Testis (tissue), 3 donors: ENCODE results near the gene GALNT17. TPM values are rescaled to one million over a fixed set of nuclear protein-coding genes. Genes with fewer than 3 reads are reported as not detected.

ENCODE experiments used
- DNase-seq: peaks from one replicate; pipeline ENCODE4 v3.0.0-alpha.2; 2019
- H3K27ac ChIP-seq, 2 donors: fragments of 200-600 bp; sonication (generic); one replicate each; pipeline ENCODE4 v1.5.1; 2019
- H3K27me3 ChIP-seq: fragments of 200-600 bp; sonication (generic); one replicate; pipeline ENCODE4 v1.5.1; 2019
- H3K36me3 ChIP-seq: fragments of 200-600 bp; sonication (generic); one replicate; pipeline ENCODE4 v1.5.1; 2017; ENCODE audit warnings: low read depth; ENCODE audit errors: missing control alignments
- H3K4me1 ChIP-seq: fragments of 200-600 bp; sonication (generic); one replicate; pipeline ENCODE4 v1.5.1; 2019
- H3K4me3 ChIP-seq, 2 donors: fragments of 200-600 bp; sonication (generic); one replicate each; pipeline ENCODE4 v1.5.1; 2017 to 2019
- H3K9me3 ChIP-seq: fragments of 200-600 bp; sonication (generic); one replicate; pipeline ENCODE4 v1.5.1; 2017
- POLR2A ChIP-seq: fragments of 450-650 bp; IDR thresholded peaks from one replicate; pipeline ENCODE4 v1.6.1; 2017; ENCODE audit warnings: antibody characterized with exemption, mild to moderate bottlenecking, moderate library complexity
- WGBS, 2 donors: methylation state at CpG; one replicate each; pipeline ENCODE4 v1.1.5; 2018; 5-methylcytosine and 5-hydroxymethylcytosine counted together
- intact Hi-C: fragments of 100-400 bp; cut with DNase I; formaldehyde crosslinking; loops from one replicate; pipeline ENCODE4 v1.15.1; 2023; ENCODE audit warnings: low total_unique reads
- polyA plus RNA-seq: library from polyadenylated mRNA; stranded (reverse); fragments of 350-450 nt; fragmentation: Illumina TruSeq; extraction: RNeasy Lipid Tissue Mini Kit (QIAGEN cat#74804); gene quantifications from one replicate; pipeline ENCODE4 v1.2.3, GENCODE V29; 2014; ENCODE audit warnings: low read depth, low replicate concordance; ENCODE audit not compliant: insufficient read depth
- total RNA-seq, 2 donors: library from RNA; depleted of rRNA; stranded (reverse); fragments of >200 nt; gene quantifications; one replicate each; pipeline ENCODE4 v1.2.3, GENCODE V29; 2016
- TF ChIP-seq, protein P1 (sequence below), 3 experiments: fragments of 450-650 bp in 2 of 3; fragments of 200-600 bp in 1 of 3; sonication (generic) in 1 of 3; IDR thresholded peaks; one replicate each; pipeline ENCODE4 v1.5.1; 2016 to 2019; ENCODE audit warnings: antibody characterized with exemption in 3 of 3, mild to moderate bottlenecking in 2 of 3, moderate library complexity in 1 of 3

The GALNT17 gene
- total and polyA plus RNA-seq, 3 donors from 2014 or later = 10.9 to 39.1 (median 29.4) TPM

DNA sequence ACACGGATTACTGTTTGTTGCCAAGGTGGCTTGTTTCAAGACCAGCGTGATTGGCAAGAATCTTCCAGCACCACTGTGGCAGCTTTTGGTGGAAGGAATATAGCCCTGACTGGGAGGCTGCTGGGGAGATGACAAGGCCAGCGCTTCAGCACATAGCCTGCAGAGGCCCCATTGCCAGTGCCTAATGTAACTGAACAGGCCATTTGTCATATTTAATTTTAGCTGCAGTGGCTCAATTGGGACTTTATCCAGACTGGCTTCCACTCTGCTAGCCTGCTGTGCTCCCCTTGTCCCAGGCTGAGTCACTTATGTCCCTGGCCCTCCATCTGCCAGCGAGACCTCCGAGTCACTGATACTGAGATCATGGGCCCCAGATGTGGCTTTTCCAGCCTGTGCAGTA, 483.1 kb downstream of the GALNT17 start:
- no peak for TF ChIP-seq POLR2A
- TF ChIP-seq, protein P1, sequence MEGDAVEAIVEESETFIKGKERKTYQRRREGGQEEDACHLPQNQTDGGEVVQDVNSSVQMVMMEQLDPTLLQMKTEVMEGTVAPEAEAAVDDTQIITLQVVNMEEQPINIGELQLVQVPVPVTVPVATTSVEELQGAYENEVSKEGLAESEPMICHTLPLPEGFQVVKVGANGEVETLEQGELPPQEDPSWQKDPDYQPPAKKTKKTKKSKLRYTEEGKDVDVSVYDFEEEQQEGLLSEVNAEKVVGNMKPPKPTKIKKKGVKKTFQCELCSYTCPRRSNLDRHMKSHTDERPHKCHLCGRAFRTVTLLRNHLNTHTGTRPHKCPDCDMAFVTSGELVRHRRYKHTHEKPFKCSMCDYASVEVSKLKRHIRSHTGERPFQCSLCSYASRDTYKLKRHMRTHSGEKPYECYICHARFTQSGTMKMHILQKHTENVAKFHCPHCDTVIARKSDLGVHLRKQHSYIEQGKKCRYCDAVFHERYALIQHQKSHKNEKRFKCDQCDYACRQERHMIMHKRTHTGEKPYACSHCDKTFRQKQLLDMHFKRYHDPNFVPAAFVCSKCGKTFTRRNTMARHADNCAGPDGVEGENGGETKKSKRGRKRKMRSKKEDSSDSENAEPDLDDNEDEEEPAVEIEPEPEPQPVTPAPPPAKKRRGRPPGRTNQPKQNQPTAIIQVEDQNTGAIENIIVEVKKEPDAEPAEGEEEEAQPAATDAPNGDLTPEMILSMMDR (IDR thresholded peaks at IDR 0.05) = no peak
- Histone ChIP-seq H3K4me3 (no peak overlapping the region), H3K9me3 (no peaks in the 10 kb centered on the region), H3K4me1 (peaks cover 7% of the 10 kb centered on the region), H3K27me3 (no peaks in the 10 kb centered on the region), H3K27ac (no peak overlapping the region), H3K36me3 (no peaks in the 10 kb centered on the region)
- intact Hi-C loops = no loop called here
- WGBS, 2 donors = 68 to 75% methylated on average over 5 of the region's 5 CpGs
- no peak for DNase-seq

DNA sequence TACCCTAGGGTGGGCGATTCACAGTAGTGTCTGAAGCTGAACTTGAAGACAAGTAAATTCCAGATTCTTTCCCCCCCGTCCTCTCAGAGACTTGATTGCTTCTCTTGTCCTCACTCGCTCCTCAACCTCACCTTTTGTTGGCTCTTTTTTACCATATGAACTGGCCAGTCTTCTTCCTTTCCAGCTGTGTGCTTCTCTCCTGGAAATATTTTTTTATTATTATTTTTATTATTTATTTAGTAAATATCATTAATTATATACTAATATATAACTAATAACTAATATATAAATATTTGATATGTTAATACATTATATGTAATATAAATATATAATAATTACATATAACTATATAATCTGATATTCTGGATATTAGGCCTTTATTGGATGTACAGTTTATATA, 484.3 kb downstream of the GALNT17 start:
- no peaks in the 10 kb centered on the region for H3K9me3 ChIP-seq
- H3K4me3 ChIP-seq = no peak overlapping the region
- DNase-seq = no peak
- 92 to 98% methylated on average over 3 of the region's 3 CpGs for WGBS, 2 donors
- H3K27me3 ChIP-seq = no peaks in the 10 kb centered on the region
- no peak overlapping the region for H3K27ac ChIP-seq
- intact Hi-C loops = no loop called here
- no peaks in the 10 kb centered on the region for H3K36me3 ChIP-seq
- TF ChIP-seq, protein P1 (IDR thresholded peaks at IDR 0.05) = no peak
- no peak for TF ChIP-seq POLR2A
- peaks cover 7% of the 10 kb centered on the region for H3K4me1 ChIP-seq

DNA sequence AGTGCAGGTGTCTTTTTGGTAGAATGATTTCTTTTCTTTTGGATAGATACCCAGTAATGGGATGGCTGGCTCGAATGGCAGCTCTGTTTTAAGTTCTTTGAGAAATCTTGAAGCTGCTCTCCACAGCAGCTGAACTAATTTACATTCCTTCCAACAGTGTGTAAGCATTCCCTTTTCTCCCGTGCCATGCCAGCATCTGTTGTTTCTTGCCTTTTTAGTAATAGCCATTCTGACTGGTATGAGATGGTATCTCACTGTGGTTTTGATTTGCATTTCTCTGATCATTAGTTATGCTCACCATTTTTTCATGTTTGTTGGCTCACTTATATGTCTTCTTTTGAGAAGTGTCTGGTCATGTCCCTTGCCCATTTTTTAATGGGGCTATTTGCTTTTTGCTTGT, 486.3 kb downstream of the GALNT17 start:
- peaks cover 5% of the 10 kb centered on the region for H3K4me1 ChIP-seq
- no peak for DNase-seq
- TF ChIP-seq POLR2A = no peak
- TF ChIP-seq, protein P1 (IDR thresholded peaks at IDR 0.05) = no peak
- H3K27ac ChIP-seq = no peak overlapping the region
- no peaks in the 10 kb centered on the region for H3K27me3 ChIP-seq
- H3K36me3 ChIP-seq = no peaks in the 10 kb centered on the region
- H3K9me3 ChIP-seq = no peaks in the 10 kb centered on the region
- intact Hi-C loops = no loop called here
- 88 to 98% methylated on average over 2 of the region's 2 CpGs for WGBS, 2 donors
- no peak overlapping the region for H3K4me3 ChIP-seq

DNA sequence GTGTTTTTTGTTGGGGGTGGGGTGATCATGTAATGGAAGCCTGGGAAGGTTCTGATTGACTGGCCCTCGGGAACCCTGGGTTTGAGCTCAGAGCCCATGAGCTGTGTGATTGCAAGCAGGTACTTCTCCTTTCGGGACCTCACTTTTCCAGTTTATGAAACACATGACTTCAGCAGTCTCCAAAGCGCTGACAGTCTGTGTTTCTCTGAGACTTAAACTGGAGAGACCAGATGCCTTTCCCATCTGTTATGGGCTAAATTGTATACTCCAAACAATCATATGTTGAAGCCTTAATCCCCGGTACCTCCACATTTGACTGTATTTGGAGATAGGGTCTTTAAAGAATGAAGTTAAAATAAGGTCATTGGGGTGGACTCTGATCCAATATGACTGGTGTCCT, 493.6 kb downstream of the GALNT17 start:
- H3K27me3 ChIP-seq = no peaks in the 10 kb centered on the region
- TF ChIP-seq, protein P1 (IDR thresholded peaks at IDR 0.05) = no peak
- no peak for TF ChIP-seq POLR2A
- H3K9me3 ChIP-seq = no peaks in the 10 kb centered on the region
- H3K36me3 ChIP-seq = no peaks in the 10 kb centered on the region
- H3K27ac ChIP-seq = no peak overlapping the region
- no peak overlapping the region for H3K4me3 ChIP-seq
- DNase-seq = no peak
- WGBS, 2 donors = 93 to 97% methylated on average over 4 of the region's 4 CpGs
- intact Hi-C loops = no loop called here
- H3K4me1 ChIP-seq = no peaks in the 10 kb centered on the region

DNA sequence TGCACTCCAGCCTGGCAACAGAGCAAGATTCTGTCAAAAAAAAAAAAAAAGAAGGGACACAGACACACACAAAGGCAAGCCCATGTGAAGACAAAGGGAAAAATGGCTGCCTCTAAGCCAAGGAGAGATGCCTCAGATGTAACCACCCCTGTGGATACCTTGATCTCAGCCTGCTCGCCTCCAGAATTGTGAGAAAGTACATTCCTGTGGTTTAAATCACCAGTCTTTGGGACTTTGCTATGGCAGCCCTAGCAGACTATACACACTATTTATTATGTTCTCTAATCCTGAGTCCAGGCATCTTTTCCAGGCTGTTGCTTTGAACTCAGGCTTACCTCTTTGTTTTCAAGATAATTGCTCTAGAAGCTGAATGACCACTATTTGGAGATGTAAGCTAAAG, 494.3 kb downstream of the GALNT17 start:
- H3K9me3 ChIP-seq = no peaks in the 10 kb centered on the region
- no peaks in the 10 kb centered on the region for H3K27me3 ChIP-seq
- intact Hi-C loops = no loop called here
- no peak for TF ChIP-seq POLR2A
- TF ChIP-seq, protein P1 (IDR thresholded peaks at IDR 0.05) = no peak
- no peak overlapping the region for H3K4me3 ChIP-seq
- no peaks in the 10 kb centered on the region for H3K36me3 ChIP-seq
- no peaks in the 10 kb centered on the region for H3K4me1 ChIP-seq
- no peak for DNase-seq
- no peak overlapping the region for H3K27ac ChIP-seq
- 82 to 94% methylated on average over 1 of the region's 1 CpG for WGBS, 2 donors
